Measurements from ENCODE around the gene USP26.
"Not testable (repeated sequence)": the region's sequence is repeated elsewhere in the genome, so short reads cannot be mapped to it uniquely, and the experiment has no call there.

Gene USP26

GRCh38 chrX:133033010-133033409 lies 63.9 kb downstream of the USP26 start:
- DNase-seq = no peak

GRCh38 chrX:133018229-133018628 lies 78.7 kb downstream of the USP26 start:
- DNase-seq = no peak

- no peak for DNase-seq
Measured at GRCh38 chrX:133007458-133007857, 89.5 kb downstream of the USP26 start.

GRCh38 chrX:133005616-133006015 lies 91.3 kb downstream of the USP26 start:
- DNase-seq = no peak

- DNase-seq = peak; percentile 0
Measured at GRCh38 chrX:133005042-133005441, 91.9 kb downstream of the USP26 start.

GRCh38 chrX:132999209-132999608 lies 97.7 kb downstream of the USP26 start:
- no peak for DNase-seq

GRCh38 chrX:132990835-132991234 lies 106.1 kb downstream of the USP26 start:
- no peak for DNase-seq

- DNase-seq = no peak
Measured at GRCh38 chrX:132986556-132986955, 110.4 kb downstream of the USP26 start.

- DNase-seq = no peak
Measured at GRCh38 chrX:132984058-132984650, 112.8 kb downstream of the USP26 start.

- DNase-seq = no peak
Measured at GRCh38 chrX:132983496-132983895, 113.4 kb downstream of the USP26 start.

- not testable (repeated sequence) for DNase-seq
Measured at GRCh38 chrX:132980035-132980434, 116.9 kb downstream of the USP26 start.
